IMR-90 (cell line): ENCODE measurements around the gene SNRPF. TPM values are rescaled to one million over a fixed set of nuclear protein-coding genes. Genes with fewer than 3 reads are reported as not detected.

ENCODE experiments used
- ATAC-seq: fragments of 200-7000 bp; cut with Tn5 transposase; 2 replicates; pipeline ENCODE4 v1.9.1; 2020; ENCODE audit warnings: low read depth, mild to moderate bottlenecking, moderate library complexity
- BruUV-seq: library from RNA; stranded (reverse); fragments of 400-500 nt; replicated peaks from 2 replicates; lab custom pipeline; 2021; lab: Mats Ljungman, UMichigan
- CTCF ChIA-PET: fragments of 300-600 bp; formaldehyde crosslinking; extraction: SDS; loops from one replicate; lab custom pipeline; 2021; ENCODE audit warnings: antibody characterized with exemption; lab: Yijun Ruan, JAX
- POLR2A ChIA-PET: fragments of 300-600 bp; sonication (Branson Sonifier 250); formaldehyde crosslinking; loops from one replicate; lab custom pipeline; 2022; ENCODE audit warnings: antibody characterized with exemption; ENCODE audit not compliant: unreplicated experiment; lab: Charles Lee
- DNase-seq: peaks from one replicate; pipeline ENCODE4 v3.0.0; 2013
- H2AFZ ChIP-seq: replicated peaks from 2 replicates; pipeline ENCODE3; 2013; ENCODE audit warnings: low read length, mild to moderate bottlenecking; ENCODE audit not compliant: poor library complexity
- H2AK5ac ChIP-seq: 2 replicates; pipeline ENCODE4 v1.6.1; 2013; ENCODE audit warnings: low read depth, low read length, inconsistent platforms
- H2AK9ac ChIP-seq: replicated peaks from 2 replicates; pipeline ENCODE3; 2013; ENCODE audit warnings: mild to moderate bottlenecking, low read depth, low read length, moderate library complexity; ENCODE audit not compliant: poor library complexity
- H2BK120ac ChIP-seq: 2 replicates; pipeline ENCODE4 v1.6.1; 2013; ENCODE audit warnings: low read depth, low read length, inconsistent platforms
- H2BK15ac ChIP-seq: 3 replicates; pipeline ENCODE4 v1.6.1; 2013; ENCODE audit warnings: low read depth, low read length, inconsistent platforms
- H2BK20ac ChIP-seq: 2 replicates; pipeline ENCODE4 v1.6.1; 2013; ENCODE audit warnings: low read depth, mild to moderate bottlenecking, inconsistent platforms, low read length, moderate library complexity
- H2BK5ac ChIP-seq: 2 replicates; pipeline ENCODE4 v1.6.1; 2013; ENCODE audit warnings: mild to moderate bottlenecking, low read depth, low read length, inconsistent platforms; ENCODE audit not compliant: poor library complexity, severe bottlenecking
- H3K14ac ChIP-seq: replicated peaks from 2 replicates; pipeline ENCODE4 v1.6.1; 2013; ENCODE audit warnings: low read depth, low read length, inconsistent platforms
- H3K18ac ChIP-seq: 2 replicates; pipeline ENCODE4 v1.6.1; 2013; ENCODE audit warnings: low read depth, low read length, control low read depth
- H3K23ac ChIP-seq: 2 replicates; pipeline ENCODE4 v1.6.1; 2013; ENCODE audit warnings: low read depth, low read length, inconsistent platforms
- H3K27ac ChIP-seq: 2 replicates; pipeline ENCODE4 v1.5.1; 2013; ENCODE audit warnings: mild to moderate bottlenecking, control low read depth, low read length; ENCODE audit not compliant: insufficient read depth
- H3K27me3 ChIP-seq: 2 replicates; pipeline ENCODE4 v1.6.1; 2013; ENCODE audit warnings: low read length; ENCODE audit not compliant: control insufficient read depth, insufficient read depth
- H3K36me3 ChIP-seq: 2 replicates; pipeline ENCODE4 v1.6.1; 2013; ENCODE audit warnings: low read length, mixed read lengths; ENCODE audit not compliant: control insufficient read depth, insufficient read depth
- H3K4ac ChIP-seq: 2 replicates; pipeline ENCODE4 v1.6.1; 2013; ENCODE audit warnings: low read depth, low read length, inconsistent platforms
- H3K4me1 ChIP-seq: 2 replicates; pipeline ENCODE4 v1.6.1; 2013; ENCODE audit warnings: low read length, mixed read lengths; ENCODE audit not compliant: control insufficient read depth, insufficient read depth
- H3K4me2 ChIP-seq: 2 replicates; pipeline ENCODE4 v1.6.1; 2013; ENCODE audit warnings: low read depth, mild to moderate bottlenecking, control low read depth, low read length, moderate library complexity
- H3K4me3 ChIP-seq: 2 replicates; pipeline ENCODE4 v1.5.1; 2013; ENCODE audit warnings: low read depth, mild to moderate bottlenecking, control low read depth, low read length, moderate library complexity; ENCODE audit not compliant: insufficient read depth
- H3K56ac ChIP-seq: 2 replicates; pipeline ENCODE4 v1.6.1; 2013; ENCODE audit warnings: low read length, inconsistent platforms; ENCODE audit not compliant: insufficient read depth; ENCODE audit errors: extremely low read depth
- H3K79me1 ChIP-seq, 2 experiments: 2 replicates each; pipeline ENCODE4 v1.6.1; 2013; ENCODE audit warnings: low read length in 2 of 2, inconsistent platforms in 1 of 2, low read depth in 1 of 2
- H3K9ac ChIP-seq: 2 replicates; pipeline ENCODE4 v1.6.1; 2013; ENCODE audit warnings: low read depth, low read length, control low read depth
- H3K9me1 ChIP-seq: 2 replicates; pipeline ENCODE4 v1.6.1; 2013; ENCODE audit warnings: low read length, inconsistent platforms; ENCODE audit not compliant: insufficient read depth
- H3K9me3 ChIP-seq: 2 replicates; pipeline ENCODE4 v1.6.1; 2013; ENCODE audit warnings: low read length; ENCODE audit not compliant: control insufficient read depth, insufficient read depth
- H4K20me1 ChIP-seq: 2 replicates; pipeline ENCODE4 v1.6.1; 2013; ENCODE audit warnings: low read length, inconsistent platforms; ENCODE audit not compliant: insufficient read depth
- H4K5ac ChIP-seq: 2 replicates; pipeline ENCODE4 v1.6.1; 2013; ENCODE audit warnings: mild to moderate bottlenecking, low read depth, low read length, control low read depth
- H4K8ac ChIP-seq, 2 experiments: 2 replicates each; pipeline ENCODE4 v1.6.1; 2013; ENCODE audit warnings: low read depth in 2 of 2, low read length in 2 of 2, control low read depth in 1 of 2, inconsistent platforms in 1 of 2
- H4K91ac ChIP-seq: 2 replicates; pipeline ENCODE4 v1.6.1; 2013; ENCODE audit warnings: low read depth, low read length, inconsistent platforms; ENCODE audit not compliant: insufficient read depth
- BHLHE40 ChIP-seq: fragments of 150-350 bp; IDR thresholded peaks from 2 replicates; pipeline ENCODE4 v1.6.1; 2016; ENCODE audit warnings: mild to moderate bottlenecking, low read depth, low read length
- CEBPB ChIP-seq: IDR thresholded peaks from 2 replicates; pipeline ENCODE4 v1.6.1; 2012; ENCODE audit warnings: low read depth, low read length, improper control_type of control experiment
- MAZ ChIP-seq: IDR thresholded peaks from 2 replicates; pipeline ENCODE4 v1.6.1; 2012; ENCODE audit warnings: low read depth, mild to moderate bottlenecking, low read length, improper control_type of control experiment, moderate library complexity, borderline replicate concordance
- NFE2L2 ChIP-seq: fragments of 150-350 bp; IDR thresholded peaks from 2 replicates; pipeline ENCODE4 v1.6.1; 2016; ENCODE audit warnings: low read depth, mild to moderate bottlenecking, low read length
- POLR2A ChIP-seq: IDR thresholded peaks from 2 replicates; pipeline ENCODE4 v1.6.1; 2012; ENCODE audit warnings: mild to moderate bottlenecking, low read depth, low read length
- RCOR1 ChIP-seq: IDR thresholded peaks from 2 replicates; pipeline ENCODE4 v1.6.1; 2012; ENCODE audit warnings: mild to moderate bottlenecking, low read length, improper control_type of control experiment; ENCODE audit not compliant: insufficient replicate concordance
- RFX5 ChIP-seq: IDR thresholded peaks from 2 replicates; pipeline ENCODE4 v1.8.0; 2012; ENCODE audit warnings: low read depth, mild to moderate bottlenecking, low read length, moderate library complexity
- WGBS, 2 experiments: methylation state at CpG; one replicate each; pipeline versions ENCODE4 v1.1.5 to v1.1.7; 2013; ENCODE audit warnings: missing lambda C conversion rate in 2 of 2; ENCODE audit not compliant: insufficient read length in 1 of 2; ENCODE audit errors: extremely low coverage in 2 of 2; 5-methylcytosine and 5-hydroxymethylcytosine counted together
- dilution Hi-C: fragments of 300-500 bp; cut with HindIII; formaldehyde crosslinking; loops from one replicate; pipeline ENCODE4 v1.14.3; 2018; ENCODE audit warnings: low sequenced_read_pairs; ENCODE audit not compliant: unreplicated experiment
- in situ Hi-C: fragments of 300-500 bp; cut with MboI; formaldehyde crosslinking; loops from 3 replicates; pipeline ENCODE4 v1.14.3; 2019; ENCODE audit warnings: low sequenced_read_pairs, inconsistent platforms, mixed read lengths
- intact Hi-C: fragments of 100-400 bp; cut with micrococcal nuclease; formaldehyde crosslinking; loops from 2 replicates; pipeline ENCODE4 v1.10.0; 2022
- polyA plus RNA-seq, 3 experiments: library from polyadenylated mRNA; depleted of rRNA; stranded (reverse); fragments of >200 nt; gene quantifications; 2 replicates each; pipeline ENCODE4 v1.2.3, GENCODE V29; 2012; ENCODE audit warnings: low replicate concordance in 1 of 3
- total RNA-seq: library from RNA; depleted of rRNA; stranded (reverse); fragments of >200 nt; gene quantifications from 2 replicates; pipeline ENCODE4 v1.2.3, GENCODE V29; 2012

SNRPF gene
- total and polyA plus RNA-seq, 2 of the 4 experiments (the other 2 are of a cell fraction): 5.0 to 27.9 TPM

DNA sequence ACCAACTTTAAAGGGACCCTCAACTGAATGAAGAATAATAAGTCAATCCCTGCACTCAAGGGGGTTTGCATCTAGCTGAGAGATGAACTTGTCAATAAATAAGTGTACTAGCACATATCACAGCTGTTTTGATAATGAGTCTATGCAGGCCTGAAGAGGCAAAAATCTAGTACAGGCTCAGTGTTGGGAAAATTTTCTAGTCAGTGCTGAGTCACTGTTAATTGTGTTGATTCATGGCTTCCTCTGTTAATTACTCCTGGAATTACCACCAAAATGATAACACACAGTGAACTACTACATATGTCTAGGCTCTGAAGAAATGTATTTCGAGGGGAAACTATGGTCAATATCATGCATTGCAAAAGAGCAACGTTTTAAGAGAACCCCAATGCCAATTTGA lies 18.9 kb downstream of the SNRPF start:
- no peak for DNase-seq
- Histone ChIP-seq H2BK120ac (no peak overlapping the region), H3K27ac (no peak overlapping the region)

More for the DNA sequence above, 18.9 kb downstream of the SNRPF start:
- no peak overlapping the region for H2AK5ac ChIP-seq
- no peak overlapping the region for H3K23ac ChIP-seq
- no peak overlapping the region for H4K91ac ChIP-seq
- H4K5ac ChIP-seq: no peak overlapping the region
- H2AK9ac ChIP-seq: no peak overlapping the region
- H4K8ac ChIP-seq: no peak overlapping the region
- ATAC-seq: no peak
- no peak overlapping the region for H3K56ac ChIP-seq
- no CpG with 5 or more reads among the region's 2 CpGs for WGBS, 2 experiments
- H2BK5ac ChIP-seq: no peak overlapping the region
- dilution Hi-C loops: no loop called here
- no peak overlapping the region for H2BK20ac ChIP-seq
- no peak overlapping the region for H2AFZ ChIP-seq
- H4K20me1 ChIP-seq: no peaks in the 10 kb centered on the region
- H3K4me2 ChIP-seq: no peak overlapping the region
- no peaks in the 10 kb centered on the region for H3K79me1 ChIP-seq
- H3K4me3 ChIP-seq: no peak overlapping the region
- TF ChIP-seq CEBPB: no peak
- TF ChIP-seq NFE2L2: no peak
- TF ChIP-seq POLR2A: no peak
- TF ChIP-seq RCOR1: no peak
- TF ChIP-seq BHLHE40: no peak
- no peak for TF ChIP-seq MAZ
- no peak for TF ChIP-seq RFX5
- H2BK15ac ChIP-seq: no peak overlapping the region
- intact Hi-C loops: no loop called here
- H3K4me1 ChIP-seq: no peaks in the 10 kb centered on the region
- no peaks in the 10 kb centered on the region for H3K9me3 ChIP-seq
- POLR2A ChIA-PET: no interaction called here
- no peak overlapping the region for H3K9ac ChIP-seq
- H3K18ac ChIP-seq: no peak overlapping the region
- H3K4ac ChIP-seq: no peak overlapping the region
- CTCF ChIA-PET: interaction anchor here (2.3 kb wide), 1 partner anchor 12 kb away, joined by 9 read pairs; no protein-coding TSS in a partner anchor
- in situ Hi-C loops: no loop called here
- no TSS peak for BruUV-seq
- no peaks in the 10 kb centered on the region for H3K36me3 ChIP-seq
- no peak overlapping the region for H3K14ac ChIP-seq
- H3K27me3 ChIP-seq: no peaks in the 10 kb centered on the region
- H3K9me1 ChIP-seq: no peaks in the 10 kb centered on the region
